ENCODE results near the gene NOP53.

GRCh38 chr19:47768604-47769003 is 23.3 kb downstream of the NOP53 start:
- TF ChIP-seq POLR2AphosphoS5 (IDR thresholded peaks at IDR 0.05), result no peak
- no peak for TF ChIP-seq POLR2A (IDR thresholded peaks at IDR 0.05)
- TF ChIP-seq CTCF (IDR thresholded peaks at IDR 0.05), result no peak
- no peak for TF ChIP-seq EP300 (IDR thresholded peaks at IDR 0.05)

Data from stomach (tissue), 4 donors.